Kasumi-1 (cell line): ENCODE results near the gene CD63.

Source experiments
- DNase-seq, 2 experiments: peaks; one replicate each; lab custom pipeline; 2025; lab: John Stamatoyannopoulos, UW

Gene CD63

DNA sequence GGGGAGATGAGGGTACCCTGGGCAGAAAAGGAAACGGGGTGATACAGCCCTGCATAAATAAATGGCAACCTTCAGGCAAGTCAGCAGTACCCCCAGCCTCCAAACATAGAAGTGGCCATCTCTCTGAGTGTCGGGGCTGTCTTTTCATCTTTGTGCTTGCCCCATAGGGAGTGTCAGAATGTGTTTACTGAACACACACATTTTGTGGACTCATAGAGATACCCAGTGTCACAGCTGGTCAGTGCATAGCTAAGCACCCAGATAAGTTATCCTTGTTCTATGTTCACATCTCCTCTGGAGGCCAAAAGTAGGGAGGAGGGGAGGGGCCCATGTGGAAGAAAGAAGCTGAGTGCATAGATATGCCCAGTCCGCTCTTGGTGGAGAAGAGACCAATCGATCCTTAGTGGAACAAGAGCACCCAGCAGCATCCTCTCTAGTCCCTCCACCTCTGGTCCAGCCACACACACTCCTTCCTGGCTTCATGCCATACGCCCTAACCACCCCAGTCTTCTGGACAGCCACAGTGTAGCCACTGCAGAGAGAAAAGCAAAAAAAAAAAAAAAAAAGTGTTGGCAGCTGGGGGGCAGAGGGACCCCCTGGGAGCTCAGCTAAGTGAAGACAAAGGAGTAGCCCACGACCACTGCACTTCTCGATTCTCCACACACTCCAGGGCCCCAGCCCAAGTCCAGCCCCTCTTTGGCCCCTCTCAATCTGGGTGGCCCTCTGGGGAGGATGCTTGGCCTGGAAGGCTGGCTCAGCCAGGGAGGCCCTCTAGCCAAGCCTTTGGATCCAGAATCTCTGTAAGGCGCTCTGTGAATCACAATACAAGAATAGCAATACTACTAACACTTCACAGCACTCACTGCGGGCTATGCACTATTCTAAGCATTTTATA is 23.7 kb downstream of the CD63 start:
- no peak for DNase-seq

DNA sequence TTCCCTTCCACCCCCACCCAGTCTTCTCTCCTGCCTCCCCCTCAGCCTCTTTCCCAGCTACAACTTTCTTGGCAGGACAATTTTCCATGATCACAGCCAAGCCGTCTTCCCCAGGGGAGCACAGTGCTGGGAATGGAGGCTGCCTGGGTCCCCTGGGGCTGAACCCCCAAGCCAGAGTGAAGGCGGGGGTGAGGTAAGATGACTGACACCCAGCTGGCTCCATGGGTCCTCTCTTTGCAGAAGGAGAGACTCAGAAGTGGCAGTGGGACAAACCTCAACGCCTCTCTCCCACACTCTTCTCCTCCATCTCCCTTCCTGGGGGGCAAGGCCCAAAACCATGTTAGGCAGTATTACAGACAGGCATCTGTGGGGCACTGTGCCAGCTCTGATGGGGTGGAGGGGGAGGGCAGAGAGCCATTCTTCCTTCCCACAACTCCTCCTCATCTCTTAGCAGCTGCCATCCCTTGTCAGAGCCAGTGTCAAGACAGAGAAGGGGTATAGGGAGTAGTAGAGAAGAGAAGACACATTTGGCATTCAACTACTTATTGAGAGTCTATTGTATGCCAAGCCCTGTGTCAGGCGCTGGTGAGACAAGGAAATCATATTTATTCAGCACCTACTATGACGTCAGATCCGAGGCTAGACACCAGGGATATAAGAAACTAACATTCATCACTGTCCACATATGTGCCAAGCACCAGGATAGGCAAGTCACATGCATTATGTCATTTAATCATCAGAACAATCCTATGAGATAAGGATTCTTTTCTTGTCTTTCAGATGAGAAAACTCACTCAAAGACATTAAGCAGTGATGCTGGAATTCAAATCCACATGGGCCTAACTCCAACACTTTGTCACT is 24.7 kb downstream of the CD63 start:
- no peak for DNase-seq

GRCh38 chr12:55703288-55703687 is 25.5 kb downstream of the CD63 start:
- DNase-seq, result no peak

DNA sequence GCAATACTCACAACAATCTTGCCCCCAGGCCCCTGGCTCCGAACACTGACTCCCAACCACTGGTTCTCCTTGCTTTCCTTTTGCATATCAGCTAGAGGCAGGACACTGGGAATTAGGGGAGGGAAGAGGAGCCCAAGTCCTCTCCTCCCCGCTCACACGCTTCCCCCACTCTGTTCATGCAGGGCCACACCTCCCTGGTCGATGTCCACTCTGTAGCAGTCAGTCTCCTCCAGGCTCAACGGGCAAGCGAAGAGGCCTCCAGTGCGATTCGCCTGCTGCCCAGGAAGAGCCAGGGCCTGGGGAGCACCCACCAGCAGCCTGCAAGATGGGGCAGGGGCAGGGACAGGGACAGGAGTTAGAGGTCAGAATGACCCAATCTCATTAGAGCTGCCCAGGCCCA is 25.9 kb downstream of the CD63 start:
- DNase-seq, result no peak

DNA sequence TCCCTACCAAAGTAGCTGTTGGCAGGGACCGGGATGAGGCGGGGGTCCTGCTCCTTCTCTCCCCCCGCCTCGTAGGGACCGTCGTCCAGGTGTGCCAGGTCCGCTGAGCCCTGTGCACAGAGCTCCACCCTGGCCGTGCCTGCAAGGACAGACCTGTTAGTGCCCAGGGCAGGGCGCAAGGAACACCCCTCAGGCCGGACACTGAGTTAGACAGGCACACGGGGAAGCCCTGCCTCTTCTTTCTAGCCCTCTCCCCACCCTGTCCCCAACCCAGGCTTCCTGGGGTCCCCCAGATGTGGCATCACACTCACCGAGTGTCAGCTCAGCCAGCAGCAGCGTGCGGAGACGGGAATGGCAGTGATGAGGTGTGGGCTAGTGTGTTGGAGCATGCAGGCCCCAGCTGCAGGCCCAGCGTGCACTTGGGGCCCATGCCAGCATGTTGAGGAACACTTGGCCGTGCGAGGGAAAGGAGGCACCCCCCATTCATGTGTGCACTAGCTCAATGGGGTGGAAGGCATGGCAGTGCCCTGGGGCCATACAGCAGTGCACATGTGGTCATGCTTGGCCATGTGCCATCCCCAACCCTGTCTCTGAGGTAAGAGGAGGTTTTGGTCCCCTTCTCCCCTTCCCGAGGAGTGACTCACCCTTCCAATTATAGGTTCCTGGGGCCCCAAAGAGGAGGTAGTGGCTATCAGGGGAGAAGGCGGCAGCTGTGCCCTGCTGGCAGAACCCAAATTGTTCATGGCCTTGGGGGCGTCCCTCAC is 28.4 kb downstream of the CD63 start:
- DNase-seq, result no peak

DNA sequence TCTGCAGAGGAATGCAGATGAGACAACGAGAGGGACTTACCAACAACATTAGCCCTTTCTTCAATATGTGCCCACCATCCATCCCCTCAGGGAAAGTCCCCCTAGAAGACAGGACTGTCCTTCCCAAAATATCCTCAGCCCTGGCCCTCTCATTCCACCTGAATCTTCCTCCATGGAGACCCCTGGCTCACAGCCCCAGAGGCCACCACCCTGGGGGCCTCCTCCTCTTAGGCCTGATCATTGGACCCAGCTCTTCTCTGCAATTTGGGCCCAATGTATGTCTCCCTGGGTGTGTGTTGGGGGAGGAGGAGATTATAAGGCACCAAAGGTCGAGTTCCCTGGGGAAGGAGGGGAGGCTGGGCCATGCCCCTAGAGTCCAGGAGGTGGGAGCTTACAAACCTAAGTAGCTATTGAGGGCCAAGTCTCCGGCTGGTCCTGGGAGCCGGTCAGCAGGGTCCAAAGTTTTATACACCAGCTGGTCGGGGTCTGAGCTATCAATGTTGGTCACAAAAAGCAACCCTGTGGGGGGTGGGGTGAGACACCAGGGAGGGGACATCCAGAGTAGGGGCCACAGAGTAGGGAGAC is 29.2 kb downstream of the CD63 start:
- DNase-seq, result no peak

DNA sequence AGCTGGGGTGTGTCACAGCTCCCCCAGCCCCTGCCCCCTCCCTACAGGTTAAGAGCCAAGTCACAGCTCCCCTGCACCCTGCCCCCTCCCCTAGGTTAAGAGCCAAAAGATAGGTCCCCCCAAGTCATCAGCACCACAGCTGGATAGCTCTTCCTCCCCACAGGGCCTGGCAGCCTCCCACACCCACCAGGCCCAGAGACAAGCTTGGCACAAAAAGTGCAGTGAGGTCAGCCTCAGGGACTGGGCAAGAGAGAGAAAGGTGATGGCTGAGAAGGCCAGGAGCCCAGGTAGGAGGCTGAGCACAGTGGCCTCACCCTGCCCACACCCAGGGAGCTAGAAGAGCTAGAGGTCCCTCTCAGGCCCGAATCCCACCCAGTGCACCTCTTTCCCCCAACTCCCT is 29.8 kb downstream of the CD63 start:
- no peak for DNase-seq

DNA sequence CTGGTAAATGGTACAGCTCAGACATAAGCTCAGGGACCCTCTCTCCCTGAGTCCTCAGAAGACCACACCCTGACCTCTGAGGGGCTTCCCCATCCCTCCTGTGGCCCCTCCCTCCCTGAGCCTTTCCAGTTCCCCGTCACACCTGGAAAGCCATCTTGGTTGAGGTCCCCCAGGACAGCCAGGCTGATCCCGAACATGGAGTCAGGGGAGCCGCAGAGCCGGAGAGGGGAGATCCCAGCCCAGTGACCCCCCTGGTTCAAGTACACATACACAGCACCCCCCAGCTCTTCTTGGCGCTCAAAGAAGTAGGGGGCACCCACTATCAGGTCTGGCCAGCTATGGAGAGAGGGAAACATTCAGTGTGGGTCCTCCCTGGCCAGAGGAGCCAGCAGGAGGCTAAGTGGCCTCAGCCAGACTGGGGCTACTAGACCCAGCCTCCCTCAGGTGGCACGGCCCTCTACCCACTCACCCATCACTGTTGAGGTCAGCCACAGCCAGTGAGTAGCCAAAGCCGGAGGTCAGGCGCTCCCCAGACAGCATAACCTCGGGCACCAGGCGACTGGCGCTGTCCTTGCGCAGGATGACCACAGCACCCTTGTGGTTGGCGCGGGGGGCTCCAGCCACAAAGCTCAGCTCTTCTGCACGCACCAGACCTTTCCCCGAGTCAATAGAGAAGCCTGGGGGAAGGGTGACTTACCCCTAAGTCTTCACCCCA is 30.4 kb downstream of the CD63 start:
- no peak for DNase-seq

GRCh38 chr12:55697686-55698085 is 31.1 kb downstream of the CD63 start:
- DNase-seq, result no peak

DNA sequence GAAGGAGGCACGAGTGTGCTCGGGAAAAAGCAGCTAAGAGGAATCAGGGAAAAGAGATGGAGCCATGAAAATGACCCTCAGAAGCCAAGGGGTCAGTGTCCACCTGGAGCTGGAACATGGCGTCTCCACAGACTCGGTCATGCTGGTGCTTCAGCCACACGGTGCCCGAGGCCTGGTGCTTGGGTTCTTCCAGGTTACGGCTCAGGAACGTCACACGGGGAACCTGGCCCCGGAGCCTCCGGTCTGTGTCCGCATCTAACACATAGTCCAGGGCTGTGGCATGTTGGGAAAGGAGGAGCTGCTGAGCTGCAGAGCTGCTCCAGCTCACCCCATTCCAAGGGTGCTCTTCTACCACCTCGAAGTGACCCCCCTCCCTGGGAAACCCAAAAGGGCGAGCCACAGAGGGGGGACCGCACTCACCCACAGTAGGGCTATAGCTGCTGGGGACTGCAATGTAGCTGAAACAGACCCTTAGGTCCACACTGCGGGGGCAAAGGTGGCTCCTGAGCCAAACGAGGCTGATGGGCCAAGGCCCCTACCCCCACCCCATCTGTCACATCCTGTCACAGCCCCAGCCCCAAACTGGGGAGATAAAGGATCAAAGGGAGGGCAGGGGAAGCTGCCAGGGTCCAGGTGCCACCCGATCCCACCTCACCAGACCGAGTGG is 31.9 kb downstream of the CD63 start:
- DNase-seq, result no peak

DNA sequence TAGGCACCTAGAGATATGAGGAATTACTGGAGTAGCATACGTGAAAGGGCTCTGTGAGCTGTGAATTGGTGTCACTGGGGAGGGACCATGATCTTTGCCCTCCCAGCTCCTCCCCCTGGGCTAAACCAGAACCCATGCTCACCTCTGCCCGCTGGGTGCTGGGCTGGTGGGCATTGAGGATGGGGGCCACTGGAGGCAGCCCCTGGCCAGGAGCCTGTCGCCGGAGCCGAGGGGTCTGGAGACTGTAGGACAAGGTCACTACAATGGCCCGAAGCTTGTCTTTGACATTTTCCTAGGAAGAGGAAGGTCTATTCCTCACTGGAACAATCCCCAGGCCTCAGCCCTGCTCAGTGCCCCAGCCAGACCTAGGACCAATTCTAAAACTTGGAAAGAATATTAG is 32.7 kb downstream of the CD63 start:
- no peak for DNase-seq

- DNase-seq, result no peak
Observed at GRCh38 chr12:55695349-55695748, 33.5 kb downstream of the CD63 start.

- DNase-seq, result no peak
Observed at GRCh38 chr12:55694651-55695050, 34.2 kb downstream of the CD63 start.

DNA sequence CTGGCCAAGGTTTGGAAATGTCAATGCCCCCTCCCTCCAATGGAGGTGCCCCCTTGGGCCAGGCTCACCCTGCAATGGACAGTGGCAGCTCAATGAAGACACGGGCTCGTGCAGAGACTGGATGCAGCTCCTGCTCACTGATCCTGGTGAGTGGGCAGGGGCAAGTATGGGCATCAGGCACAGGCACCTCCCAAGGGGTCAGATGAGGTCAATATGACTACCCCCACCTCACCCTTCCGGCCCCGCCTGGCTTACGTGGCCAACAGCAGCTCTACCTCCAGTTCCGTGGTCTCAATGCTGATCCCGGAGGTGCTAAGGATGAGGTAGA is 34.7 kb downstream of the CD63 start:
- DNase-seq, result no peak

DNA sequence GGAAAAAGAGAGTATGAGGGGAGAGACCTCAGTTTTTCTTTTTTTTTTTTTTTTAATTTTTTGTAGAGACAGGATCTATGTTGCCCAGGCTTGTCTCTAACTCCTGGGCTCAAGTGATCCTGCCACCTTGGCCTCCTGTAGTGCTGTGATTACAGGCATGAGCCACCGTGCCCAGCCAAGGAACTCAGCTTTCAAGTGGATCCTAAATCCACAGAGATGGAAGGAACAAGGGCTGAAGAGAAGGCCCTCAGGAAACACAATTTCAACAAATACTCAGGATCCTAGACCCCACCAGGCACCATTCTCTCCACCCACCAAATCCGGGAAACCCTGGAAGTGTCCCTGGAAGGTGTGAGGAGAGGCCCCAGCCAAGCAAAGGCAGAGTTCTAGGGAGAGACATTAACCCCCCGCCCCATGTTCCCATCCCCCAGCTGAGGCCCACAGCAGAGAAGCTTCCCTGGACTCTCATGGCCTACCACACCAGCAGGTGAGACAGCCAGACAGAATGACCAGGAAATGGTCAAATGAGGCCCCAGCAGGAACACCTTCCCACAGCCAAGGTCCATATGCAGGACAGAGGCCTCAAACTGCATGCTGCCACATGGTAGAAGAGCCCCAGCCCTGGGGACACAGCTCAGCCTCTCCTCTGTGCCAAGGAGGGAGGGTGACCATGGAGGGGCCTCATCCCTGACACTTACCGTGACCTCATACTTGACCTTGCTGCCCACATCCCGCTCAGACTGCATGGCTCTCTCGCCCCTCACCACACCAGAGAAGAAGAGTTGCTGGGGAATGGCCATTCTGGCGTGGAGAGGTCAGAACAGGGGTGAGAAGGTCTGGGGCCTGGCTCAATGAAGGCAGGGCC is 35.3 kb downstream of the CD63 start:
- no peak for DNase-seq

- no peak for DNase-seq
Observed at GRCh38 chr12:55692631-55693322, 36.0 kb downstream of the CD63 start.

DNA sequence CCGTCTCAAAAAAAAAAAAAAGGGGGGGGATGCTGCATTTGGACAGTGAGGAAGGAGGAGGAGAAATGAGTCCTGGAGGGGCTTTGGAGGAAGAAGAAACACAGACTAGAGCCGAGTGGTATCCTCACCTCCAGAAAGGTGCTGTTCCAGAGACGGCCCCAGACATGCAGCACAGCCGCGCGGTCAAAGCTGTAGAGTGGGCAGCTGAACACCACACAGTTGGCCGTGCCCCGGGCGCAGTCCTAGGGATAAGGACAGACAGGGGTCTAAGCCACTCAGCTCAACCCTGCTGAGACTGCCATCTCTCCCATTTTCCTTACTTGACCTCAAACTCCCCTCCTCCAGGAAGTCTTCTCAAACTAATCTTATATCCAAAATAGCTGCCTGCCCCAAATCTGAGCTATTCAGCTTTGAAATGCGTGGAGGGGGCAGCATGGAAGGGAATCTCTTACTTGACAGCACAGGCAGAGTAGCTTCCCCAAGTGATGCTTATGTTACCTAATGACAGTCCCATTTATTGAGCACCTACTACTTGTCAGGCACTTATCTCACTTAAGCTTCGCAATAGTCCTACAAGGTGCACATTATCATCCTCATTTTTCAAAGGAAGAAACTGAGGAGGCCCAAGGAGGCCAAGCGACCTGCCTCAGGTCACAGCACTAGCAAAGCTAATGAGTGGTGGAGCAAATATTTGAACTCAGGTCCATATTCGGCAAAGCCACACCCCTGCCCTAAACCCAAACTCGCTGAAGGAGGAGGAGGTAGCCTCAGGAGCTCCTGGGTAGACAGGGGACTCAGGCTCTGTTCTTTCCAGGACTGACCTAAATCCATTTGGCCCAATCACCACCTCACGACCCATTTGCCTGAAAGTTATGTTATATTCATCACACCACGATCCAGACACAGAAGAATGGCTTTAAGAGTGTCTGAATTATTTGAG is 39.8 kb downstream of the CD63 start:
- DNase-seq, result no peak

DNA sequence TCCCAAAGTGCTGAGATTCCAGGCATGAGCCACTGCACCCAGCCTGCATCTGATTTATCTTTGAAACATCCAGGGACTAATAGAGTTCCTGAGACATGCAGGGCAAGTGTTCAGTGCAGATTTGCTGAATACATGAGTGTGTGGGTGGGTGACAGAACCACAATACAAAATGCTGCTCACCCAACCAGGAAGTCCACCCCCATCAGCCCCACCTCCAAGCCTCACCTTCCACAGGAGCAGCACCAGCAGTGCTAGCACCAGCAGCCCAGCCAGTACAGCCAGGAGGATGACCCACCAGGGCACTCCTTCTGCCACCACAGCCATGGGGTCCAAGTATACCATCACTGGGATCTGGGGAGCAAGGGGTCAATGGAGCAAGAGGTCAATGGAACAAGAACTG is 41.1 kb downstream of the CD63 start:
- DNase-seq, result no peak
